Neural progenitor cell (in vitro differentiated cells): ENCODE data around the gene TMEM139.

Source experiments
- EZH2 ChIP-seq: fragments of 200-600 bp; sonication (generic); IDR thresholded peaks from 2 replicates; pipeline ENCODE4 v1.6.1; 2017; ENCODE audit warnings: antibody characterized with exemption, mild to moderate bottlenecking, moderate library complexity
- EZH2phosphoT487 ChIP-seq: fragments of 200-600 bp; sonication (generic); IDR thresholded peaks from 2 replicates; pipeline ENCODE4 v1.6.1; 2017; ENCODE audit warnings: antibody characterized with exemption
- TF ChIP-seq, protein P1 (sequence below): fragments of 200-600 bp; sonication (generic); IDR thresholded peaks from 2 replicates; pipeline ENCODE4 v1.5.1; 2017; ENCODE audit warnings: antibody characterized with exemption, mild to moderate bottlenecking

DNA sequence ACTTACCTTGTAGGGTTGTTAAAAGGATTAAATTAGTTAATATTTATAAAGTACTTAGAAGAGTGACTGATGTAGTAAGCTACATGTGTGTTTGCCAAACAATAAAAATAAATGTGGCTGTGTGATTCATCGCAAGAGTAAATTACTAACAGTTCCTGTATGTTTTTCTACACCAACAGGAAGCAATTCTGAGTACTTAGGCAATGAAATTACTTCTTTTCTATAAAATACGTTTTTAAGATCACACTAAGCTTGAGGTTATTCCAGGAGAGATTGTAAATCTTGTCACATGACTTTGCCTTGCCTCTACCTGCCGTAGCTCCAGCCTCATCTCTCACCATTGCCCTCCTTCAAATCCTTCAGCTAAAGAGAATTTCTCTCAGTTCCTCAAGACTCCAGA, 39.6 kb upstream of the TMEM139 start:
- TF ChIP-seq, protein P1, sequence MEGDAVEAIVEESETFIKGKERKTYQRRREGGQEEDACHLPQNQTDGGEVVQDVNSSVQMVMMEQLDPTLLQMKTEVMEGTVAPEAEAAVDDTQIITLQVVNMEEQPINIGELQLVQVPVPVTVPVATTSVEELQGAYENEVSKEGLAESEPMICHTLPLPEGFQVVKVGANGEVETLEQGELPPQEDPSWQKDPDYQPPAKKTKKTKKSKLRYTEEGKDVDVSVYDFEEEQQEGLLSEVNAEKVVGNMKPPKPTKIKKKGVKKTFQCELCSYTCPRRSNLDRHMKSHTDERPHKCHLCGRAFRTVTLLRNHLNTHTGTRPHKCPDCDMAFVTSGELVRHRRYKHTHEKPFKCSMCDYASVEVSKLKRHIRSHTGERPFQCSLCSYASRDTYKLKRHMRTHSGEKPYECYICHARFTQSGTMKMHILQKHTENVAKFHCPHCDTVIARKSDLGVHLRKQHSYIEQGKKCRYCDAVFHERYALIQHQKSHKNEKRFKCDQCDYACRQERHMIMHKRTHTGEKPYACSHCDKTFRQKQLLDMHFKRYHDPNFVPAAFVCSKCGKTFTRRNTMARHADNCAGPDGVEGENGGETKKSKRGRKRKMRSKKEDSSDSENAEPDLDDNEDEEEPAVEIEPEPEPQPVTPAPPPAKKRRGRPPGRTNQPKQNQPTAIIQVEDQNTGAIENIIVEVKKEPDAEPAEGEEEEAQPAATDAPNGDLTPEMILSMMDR = no peak
- TF ChIP-seq EZH2 (no peak), EZH2phosphoT487 (no peak)
